ENCODE measurements around the gene NOX3. TPM values are rescaled to one million over a fixed set of nuclear protein-coding genes. Genes with fewer than 3 reads are reported as not detected.

Gene NOX3
- total and polyA plus RNA-seq, 9 of the 15 experiments (the other 6 are each of a cell fraction or from before 2014, with no cell fraction given) = not detected

DNA sequence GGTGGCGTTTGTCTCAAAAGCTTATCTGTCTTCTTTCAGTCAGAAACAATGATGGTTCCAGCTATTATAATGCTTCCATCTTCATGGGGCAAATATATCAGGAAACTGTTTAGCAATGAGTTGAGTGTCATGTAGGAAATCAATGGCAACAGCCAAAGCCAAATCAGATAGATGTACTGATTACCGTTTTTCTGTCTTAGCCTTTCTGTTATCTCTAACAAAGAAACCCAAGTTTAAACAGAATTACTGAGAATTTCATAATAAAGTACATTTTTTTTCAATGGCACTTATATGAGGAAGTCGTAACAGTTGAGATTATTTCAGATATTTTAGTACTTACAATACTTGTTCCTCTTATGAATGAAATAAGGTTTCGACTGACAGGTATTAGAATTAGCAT is 1.2 kb downstream of the NOX3 start (continued):
- TF ChIP-seq NFXL1 (CRISPR knock-in tag; IDR thresholded peaks at IDR 0.05) (no peak), JUNB (CRISPR knock-in tag; conservative IDR thresholded peaks at IDR 0.05) (no peak), FOXA3 (CRISPR knock-in tag; conservative IDR thresholded peaks at IDR 0.05 in 1 of 2, IDR thresholded peaks at IDR 0.05 in 1 of 2) (no peak), ZNF23 (CRISPR knock-in tag; IDR thresholded peaks at IDR 0.05) (no peak), PYGO2 (tag; IDR thresholded peaks at IDR 0.05) (no peak), ELF1 (tag; IDR thresholded peaks at IDR 0.05) (no peak), SMARCE1 (IDR thresholded peaks at IDR 0.05) (no peak), ZNF253 (CRISPR knock-in tag; conservative IDR thresholded peaks at IDR 0.05) (no peak), WHSC1 (IDR thresholded peaks at IDR 0.05; ENCODE audit: low read length) (no peak), GATA2 (CRISPR knock-in tag; IDR thresholded peaks at IDR 0.05) (no peak)

- no peaks in the 10 kb centered on the region for H4K20me1 ChIP-seq (replicated peaks; ENCODE audit: control insufficient read depth, insufficient read depth, low read length)
- BruUV-seq (replicated peaks) = no TSS peak
- no peaks in the 10 kb centered on the region for H3K9me1 ChIP-seq (ENCODE audit: control insufficient read depth, insufficient read depth, low read length)
- no peak for DNase-seq (ENCODE audit: extremely low read depth in 1 of 4, low spot score in 3 of 4)
- WGBS (ENCODE audit: insufficient coverage, low coverage, missing lambda C conversion rate) = 0% methylated on average over 1 of the region's 1 CpG
- no peak overlapping the region for H3K27ac ChIP-seq (ENCODE audit: extremely low read depth, low read depth, low read length)
- H2AFZ ChIP-seq (ENCODE audit: low read depth, low read length) = no peak overlapping the region
- H3K4me1 ChIP-seq (replicated peaks in 1 of 2; ENCODE audit: control insufficient read depth in 2 of 2, insufficient read depth in 2 of 2, low read length in 2 of 2) = no peaks in the 10 kb centered on the region
- TF ChIP-seq ZEB2 (IDR thresholded peaks at IDR 0.05) = no peak
- no peaks in the 10 kb centered on the region for H3K27me3 ChIP-seq (ENCODE audit: control insufficient read depth in 2 of 2, insufficient read depth in 2 of 2, low read length in 2 of 2)
- no peak for ATAC-seq
- intact Hi-C loops (cut with micrococcal nuclease) = no loop called here
- in situ Hi-C loops (cut with MboI) = no loop called here
- no peaks in the 10 kb centered on the region for H3K36me3 ChIP-seq (ENCODE audit: control insufficient read depth, insufficient read depth, low read length)
- no peak overlapping the region for H3K4me3 ChIP-seq
- ChIA-PET POLR2A (no interaction called here), CTCF (ENCODE audit: low intra/inter-chr PET ratio) (no interaction called here)
- no peak overlapping the region for H3K4me2 ChIP-seq (ENCODE audit: insufficient read depth, low read length)
- no peaks in the 10 kb centered on the region for H3K9me3 ChIP-seq (replicated peaks; ENCODE audit: control insufficient read depth, insufficient read depth, low read depth, low read length)
- FAIRE-seq = no peak
- H3K9ac ChIP-seq (ENCODE audit: insufficient read depth in 1 of 2, low read depth in 2 of 2, low read length in 2 of 2) = no peak overlapping the region
- no peaks in the 10 kb centered on the region for H3K79me2 ChIP-seq (ENCODE audit: control insufficient read depth, insufficient read depth, low read length)
Observed at GRCh38 chr6:155454008-155454407, 1.6 kb downstream of the NOX3 start.

Data from K562 (cell line).